Esophagus squamous epithelium (tissue), 4 donors: ENCODE measurements around the gene FTSJ1.

ENCODE experiments used
- POLR2A ChIP-seq, 4 donors: fragments of 450-650 bp; IDR thresholded peaks; one replicate each; pipeline ENCODE4 v1.6.1; 2017; ENCODE audit warnings: antibody characterized with exemption in 4 of 4, mild to moderate bottlenecking in 4 of 4, moderate library complexity in 3 of 4
- TF ChIP-seq, protein P1 (sequence below), 6 experiments: fragments of 450-650 bp in 4 of 6; fragments of 200-600 bp in 2 of 6; sonication (generic) in 2 of 6; IDR thresholded peaks; one replicate each; pipeline ENCODE4 v1.5.1; 2016 to 2019; ENCODE audit warnings: antibody characterized with exemption in 6 of 6, mild to moderate bottlenecking in 4 of 6, moderate library complexity in 4 of 6

DNA sequence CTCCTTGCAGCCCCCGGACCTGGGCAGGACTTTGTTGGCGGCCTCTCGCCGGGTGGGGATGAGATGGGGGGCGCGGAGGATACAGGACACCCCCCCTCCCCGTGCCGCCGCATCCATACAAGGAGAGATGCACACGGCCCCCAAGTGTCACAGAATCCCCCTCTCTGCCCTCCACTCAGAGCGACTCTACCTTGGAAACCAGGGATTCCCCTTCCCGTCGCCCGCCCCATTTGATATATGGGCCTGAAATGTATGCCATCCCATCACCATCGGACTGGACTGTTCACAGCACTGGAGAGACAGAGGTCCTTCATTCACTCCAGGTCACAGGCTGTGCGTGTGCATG, 33.2 kb downstream of the FTSJ1 start:
- TF ChIP-seq, protein P1, sequence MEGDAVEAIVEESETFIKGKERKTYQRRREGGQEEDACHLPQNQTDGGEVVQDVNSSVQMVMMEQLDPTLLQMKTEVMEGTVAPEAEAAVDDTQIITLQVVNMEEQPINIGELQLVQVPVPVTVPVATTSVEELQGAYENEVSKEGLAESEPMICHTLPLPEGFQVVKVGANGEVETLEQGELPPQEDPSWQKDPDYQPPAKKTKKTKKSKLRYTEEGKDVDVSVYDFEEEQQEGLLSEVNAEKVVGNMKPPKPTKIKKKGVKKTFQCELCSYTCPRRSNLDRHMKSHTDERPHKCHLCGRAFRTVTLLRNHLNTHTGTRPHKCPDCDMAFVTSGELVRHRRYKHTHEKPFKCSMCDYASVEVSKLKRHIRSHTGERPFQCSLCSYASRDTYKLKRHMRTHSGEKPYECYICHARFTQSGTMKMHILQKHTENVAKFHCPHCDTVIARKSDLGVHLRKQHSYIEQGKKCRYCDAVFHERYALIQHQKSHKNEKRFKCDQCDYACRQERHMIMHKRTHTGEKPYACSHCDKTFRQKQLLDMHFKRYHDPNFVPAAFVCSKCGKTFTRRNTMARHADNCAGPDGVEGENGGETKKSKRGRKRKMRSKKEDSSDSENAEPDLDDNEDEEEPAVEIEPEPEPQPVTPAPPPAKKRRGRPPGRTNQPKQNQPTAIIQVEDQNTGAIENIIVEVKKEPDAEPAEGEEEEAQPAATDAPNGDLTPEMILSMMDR (IDR thresholded peaks at IDR 0.05) = no peak
- no peak for TF ChIP-seq POLR2A (IDR thresholded peaks at IDR 0.05)
